GM12801 (cell line): ENCODE data around the gene LGI4.

Experiments
- TF ChIP-seq, protein P1 (sequence below): IDR thresholded peaks from one replicate; pipeline ENCODE4 v1.5.1; 2011; ENCODE audit warnings: control low read depth; ENCODE audit not compliant: insufficient read length; ENCODE audit errors: extremely low read depth

Gene LGI4

DNA sequence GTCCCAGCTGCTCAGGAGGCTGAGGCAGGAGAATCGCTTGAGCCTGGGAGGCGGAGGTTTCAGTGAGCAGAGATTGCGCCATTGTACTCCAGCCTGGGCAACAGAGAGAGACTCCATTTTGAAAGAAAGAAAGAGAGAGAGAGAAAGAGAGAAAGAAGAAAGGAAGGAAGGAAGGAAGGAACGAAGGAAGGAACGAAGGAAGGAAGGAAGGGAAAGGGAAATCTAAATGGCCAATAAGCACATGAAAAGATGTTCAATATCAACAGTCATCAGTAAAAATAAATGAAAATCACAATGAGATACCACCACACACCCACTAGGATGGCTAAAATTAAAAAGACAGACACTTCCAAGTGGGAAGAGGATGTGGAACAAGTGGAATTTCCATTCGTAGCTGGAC lies 39.4 kb upstream of the LGI4 start:
- TF ChIP-seq, protein P1, sequence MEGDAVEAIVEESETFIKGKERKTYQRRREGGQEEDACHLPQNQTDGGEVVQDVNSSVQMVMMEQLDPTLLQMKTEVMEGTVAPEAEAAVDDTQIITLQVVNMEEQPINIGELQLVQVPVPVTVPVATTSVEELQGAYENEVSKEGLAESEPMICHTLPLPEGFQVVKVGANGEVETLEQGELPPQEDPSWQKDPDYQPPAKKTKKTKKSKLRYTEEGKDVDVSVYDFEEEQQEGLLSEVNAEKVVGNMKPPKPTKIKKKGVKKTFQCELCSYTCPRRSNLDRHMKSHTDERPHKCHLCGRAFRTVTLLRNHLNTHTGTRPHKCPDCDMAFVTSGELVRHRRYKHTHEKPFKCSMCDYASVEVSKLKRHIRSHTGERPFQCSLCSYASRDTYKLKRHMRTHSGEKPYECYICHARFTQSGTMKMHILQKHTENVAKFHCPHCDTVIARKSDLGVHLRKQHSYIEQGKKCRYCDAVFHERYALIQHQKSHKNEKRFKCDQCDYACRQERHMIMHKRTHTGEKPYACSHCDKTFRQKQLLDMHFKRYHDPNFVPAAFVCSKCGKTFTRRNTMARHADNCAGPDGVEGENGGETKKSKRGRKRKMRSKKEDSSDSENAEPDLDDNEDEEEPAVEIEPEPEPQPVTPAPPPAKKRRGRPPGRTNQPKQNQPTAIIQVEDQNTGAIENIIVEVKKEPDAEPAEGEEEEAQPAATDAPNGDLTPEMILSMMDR: no peak

DNA sequence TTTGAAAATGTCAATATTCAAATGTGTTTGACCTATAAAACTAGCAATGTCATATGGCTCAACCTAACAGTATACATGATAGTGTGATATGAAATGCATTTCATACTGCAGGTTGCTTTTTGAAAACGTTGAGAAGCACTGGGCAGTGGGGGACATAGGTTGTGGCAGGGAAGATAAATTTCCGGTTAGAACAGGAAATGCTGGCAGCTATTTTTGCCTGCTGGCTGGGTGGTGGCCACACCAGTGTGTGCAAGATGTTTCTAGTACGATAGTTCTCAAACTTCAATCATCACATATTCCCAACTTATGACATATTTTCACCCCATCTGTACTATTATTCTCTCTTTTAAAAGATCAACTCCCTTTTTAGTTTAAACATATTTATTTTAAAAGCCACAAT lies 36.9 kb upstream of the LGI4 start:
- TF ChIP-seq, protein P1: no peak

DNA sequence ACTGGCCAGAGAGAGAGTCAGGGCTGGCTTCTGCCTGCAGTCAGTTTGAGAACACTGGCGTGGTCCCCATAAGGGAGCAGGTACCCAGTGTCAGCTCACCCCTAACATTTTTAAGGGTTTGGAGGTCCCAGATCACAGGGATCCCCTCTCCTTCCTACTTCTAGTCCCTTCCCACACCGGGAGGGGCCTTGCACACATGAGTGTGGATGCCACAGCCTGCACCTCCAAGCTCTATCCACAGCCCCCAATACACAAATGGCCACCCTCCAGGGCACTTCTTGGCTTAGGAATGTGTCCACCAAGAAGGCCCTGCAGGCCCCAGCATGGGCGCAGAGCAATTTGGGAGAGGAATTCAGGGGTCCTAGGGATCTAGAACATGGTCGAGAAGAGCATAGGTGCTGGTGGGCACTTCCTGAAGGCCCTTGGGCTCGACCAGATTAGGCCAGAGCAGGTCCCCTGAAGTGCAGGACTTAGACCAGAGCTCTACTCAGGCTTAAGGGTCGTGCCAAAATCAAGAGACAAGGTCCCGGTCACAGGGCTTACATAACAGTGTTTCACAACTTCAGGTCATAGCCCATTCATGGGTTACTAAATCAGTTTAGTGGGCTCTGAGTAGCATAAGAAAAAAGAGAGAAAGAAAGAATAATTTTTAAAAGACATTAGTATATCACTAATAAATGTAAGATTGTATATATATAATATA lies 35.7 kb upstream of the LGI4 start:
- TF ChIP-seq, protein P1: no peak

DNA sequence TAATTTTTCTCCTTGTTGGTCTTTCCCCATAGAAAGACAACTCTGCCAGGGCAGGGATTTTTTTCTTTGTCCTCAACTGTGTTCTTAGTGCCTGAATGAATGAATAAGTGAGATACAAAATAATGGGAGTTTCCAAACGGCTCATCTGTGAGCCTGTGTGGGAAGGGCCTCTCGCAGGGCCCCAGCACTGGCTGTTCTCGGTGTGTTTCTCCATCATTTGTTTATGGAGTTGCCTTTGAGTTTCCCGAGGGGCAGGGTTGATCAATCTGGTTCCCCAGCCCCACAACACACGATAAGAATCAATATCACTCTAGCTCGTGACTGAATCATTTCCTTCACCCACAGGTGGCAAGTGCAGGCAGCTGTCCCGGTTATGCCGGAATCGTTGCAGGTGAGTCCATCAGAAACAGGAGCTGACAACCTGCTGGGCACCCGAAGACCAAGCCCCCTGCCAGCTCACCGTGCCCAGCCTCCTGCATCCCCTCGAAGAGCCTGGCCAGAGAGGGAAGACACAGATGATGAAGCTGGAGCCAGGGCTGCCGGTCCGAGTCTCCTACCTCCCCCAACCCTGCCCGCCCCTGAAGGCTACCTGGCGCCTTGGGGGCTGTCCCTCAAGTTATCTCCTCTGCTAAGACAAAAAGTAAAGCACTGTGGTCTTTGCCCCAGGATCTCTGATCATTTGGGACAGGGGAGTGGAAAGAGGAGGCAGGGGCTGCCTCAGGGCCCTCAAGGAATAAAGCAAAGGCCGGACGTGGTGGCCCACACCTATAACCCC lies 34.5 kb upstream of the LGI4 start:
- TF ChIP-seq, protein P1: no peak

DNA sequence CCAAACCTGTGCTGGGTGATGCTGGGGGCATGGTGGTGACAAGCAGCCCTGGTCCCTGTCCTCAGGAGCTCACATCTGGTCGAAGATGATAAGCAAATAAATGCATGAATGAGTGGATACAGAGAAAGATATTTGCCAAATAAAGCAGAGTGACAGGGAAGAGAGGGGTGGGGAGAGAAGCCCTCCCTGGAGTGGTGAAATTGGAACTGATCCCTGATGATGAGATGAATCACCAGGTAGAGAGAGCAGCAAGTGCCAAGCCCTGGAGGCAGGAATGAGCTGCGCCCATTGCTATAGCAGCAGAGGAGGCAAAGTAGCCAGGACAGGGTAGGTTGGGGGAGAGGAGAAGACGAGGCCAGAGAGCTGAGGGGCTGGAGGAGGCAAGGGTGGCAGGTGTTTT lies 33.3 kb upstream of the LGI4 start:
- TF ChIP-seq, protein P1: no peak

DNA sequence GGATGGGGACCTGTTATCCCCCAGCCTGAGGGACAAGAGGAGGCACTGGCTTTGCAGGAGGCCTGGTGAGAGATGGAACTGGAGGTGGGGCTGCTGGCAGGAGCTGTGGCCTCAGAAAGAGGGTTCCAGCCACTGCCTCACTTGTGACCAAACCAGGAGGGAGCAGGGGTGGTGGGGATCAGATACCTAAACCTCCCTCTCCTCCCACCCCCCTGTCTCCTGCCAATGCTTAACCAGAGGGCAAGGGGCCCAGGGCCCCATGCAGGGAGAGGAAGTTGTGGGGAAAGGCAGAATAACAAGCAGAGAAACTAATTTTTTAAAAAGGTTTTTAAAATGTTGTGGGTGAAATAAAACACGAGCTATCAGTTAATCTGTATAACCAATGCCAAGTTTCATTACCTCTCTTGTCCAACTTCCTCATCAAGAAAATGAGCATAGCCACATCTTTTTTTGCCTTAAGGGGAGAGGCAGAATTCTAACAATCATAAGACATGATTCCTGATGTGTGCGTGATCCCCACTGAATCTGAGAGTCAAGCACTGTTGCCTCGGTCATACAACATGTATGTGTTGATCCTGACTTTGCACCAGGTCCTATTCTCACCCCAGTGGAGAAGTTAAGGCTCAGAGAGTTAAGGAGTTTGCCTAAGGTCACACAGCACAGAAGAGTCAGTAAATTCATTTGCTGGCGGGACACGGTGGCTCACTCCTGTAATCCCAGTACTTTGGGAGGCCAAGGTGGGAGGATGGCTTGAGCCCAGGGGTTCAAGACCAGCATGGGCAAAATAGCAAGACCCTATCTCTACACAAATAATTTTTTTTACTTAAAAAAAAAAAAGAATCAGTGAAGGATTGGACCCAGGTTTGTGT lies 32.6 kb upstream of the LGI4 start:
- TF ChIP-seq, protein P1: no peak
